H4 (cell line): ENCODE results near the gene ACP4. TPM values are rescaled to one million over a fixed set of nuclear protein-coding genes. Genes with fewer than 3 reads are reported as not detected.
"Not testable (repeated sequence)": the region's sequence is repeated elsewhere in the genome, so short reads cannot be mapped to it uniquely, and the experiment has no call there.

Source experiments
- DNase-seq: peaks from one replicate; pipeline ENCODE4 v3.0.0-alpha.2; 2015; ENCODE audit warnings: low spot score
- total RNA-seq: library from RNA; depleted of rRNA; stranded (reverse); fragments of >200 nt; shearing (Covaris generic); gene quantifications from 2 replicates; pipeline ENCODE4 v1.2.3, GENCODE V29; 2014; rRNA removed

The ACP4 gene
- total RNA-seq: not detected in 2 replicates

- no peak for DNase-seq
These were observed at the start of gene ACP4 for GRCh38 chr19:50790396-50790795. ACP4 (plus strand) TSS chr19:50790415; CDS start chr19:50790415, 0 bp downstream.

DNA sequence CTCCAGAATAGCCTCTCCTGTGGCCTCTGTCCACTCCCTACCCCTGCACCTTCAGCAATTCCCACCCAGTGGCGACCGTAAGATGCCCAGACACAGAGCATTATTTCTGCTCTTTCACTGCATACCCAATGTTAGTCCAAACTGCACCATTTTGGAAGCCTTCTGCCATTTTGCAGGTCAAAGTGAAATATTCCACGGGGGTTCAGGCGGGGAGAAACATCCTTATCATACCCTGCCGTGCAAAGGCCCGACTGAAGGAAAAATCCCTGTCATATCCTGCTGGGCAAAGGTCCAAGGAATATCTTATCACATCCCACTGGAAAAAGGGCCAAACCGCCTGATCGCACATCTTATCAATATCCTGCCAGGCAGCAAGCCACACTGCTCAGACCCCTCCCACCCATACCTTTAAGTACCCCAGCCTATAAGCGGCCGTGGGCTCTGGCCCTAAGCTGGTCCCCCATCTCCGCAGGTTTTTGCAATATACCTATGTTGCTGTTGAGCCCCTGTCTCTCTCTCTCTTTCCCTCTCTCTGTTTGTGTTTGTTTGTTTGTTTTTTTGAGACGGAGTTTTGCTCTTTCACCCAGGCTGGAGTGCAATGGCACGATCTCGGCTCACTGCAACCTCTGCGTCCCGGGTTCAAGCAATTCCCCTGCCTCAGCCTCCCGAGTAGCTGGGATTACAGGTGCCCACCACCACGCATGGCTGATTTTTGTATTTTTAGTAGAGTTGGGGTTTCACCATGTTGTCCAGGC is 48.9 kb upstream of the ACP4 start:
- DNase-seq: no peak

DNA sequence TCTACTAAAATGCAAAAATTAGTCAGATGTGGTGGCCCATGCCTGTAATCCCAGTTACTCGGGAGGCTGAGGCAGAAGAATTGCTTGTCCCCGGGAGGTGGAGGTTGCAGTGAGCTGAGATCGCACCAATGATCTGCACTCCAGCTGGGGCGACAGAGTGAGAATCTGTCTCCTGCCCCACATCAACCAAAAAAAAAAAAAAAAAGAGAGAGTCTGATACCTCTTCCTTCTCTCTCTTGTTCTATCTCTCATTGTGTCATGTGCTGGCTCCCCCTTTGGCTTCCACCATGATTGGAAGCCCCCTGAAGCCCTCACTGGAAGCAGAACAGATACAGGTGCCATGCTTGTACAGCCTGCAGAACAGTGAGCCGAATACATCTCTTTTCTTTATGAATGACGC is 46.7 kb upstream of the ACP4 start:
- no peak for DNase-seq

GRCh38 chr19:50745221-50745620 is 45.0 kb upstream of the ACP4 start:
- no peak for DNase-seq

- not testable (repeated sequence) for DNase-seq
These were observed 43.1 kb upstream of the ACP4 start for GRCh38 chr19:50747141-50747540.

DNA sequence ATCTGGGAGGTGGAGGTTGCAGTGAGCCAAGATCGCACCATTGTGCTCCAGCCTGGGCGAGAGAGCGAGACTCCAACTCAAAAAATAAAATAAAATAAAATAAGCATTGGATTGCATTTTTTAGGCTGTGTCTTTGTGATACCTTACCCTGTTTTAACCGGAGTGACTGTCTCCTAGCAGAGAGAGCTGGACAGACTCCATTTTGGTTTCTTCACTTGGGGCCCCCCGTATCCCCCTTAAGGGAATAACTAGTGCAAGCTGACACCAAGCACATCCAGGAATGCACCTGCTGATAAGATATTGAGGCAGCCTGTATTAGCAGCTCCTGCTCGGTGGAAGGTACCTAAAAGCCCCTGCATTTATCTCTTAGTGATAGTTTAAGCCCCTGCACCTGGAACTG is 40.7 kb upstream of the ACP4 start:
- DNase-seq: no peak

DNA sequence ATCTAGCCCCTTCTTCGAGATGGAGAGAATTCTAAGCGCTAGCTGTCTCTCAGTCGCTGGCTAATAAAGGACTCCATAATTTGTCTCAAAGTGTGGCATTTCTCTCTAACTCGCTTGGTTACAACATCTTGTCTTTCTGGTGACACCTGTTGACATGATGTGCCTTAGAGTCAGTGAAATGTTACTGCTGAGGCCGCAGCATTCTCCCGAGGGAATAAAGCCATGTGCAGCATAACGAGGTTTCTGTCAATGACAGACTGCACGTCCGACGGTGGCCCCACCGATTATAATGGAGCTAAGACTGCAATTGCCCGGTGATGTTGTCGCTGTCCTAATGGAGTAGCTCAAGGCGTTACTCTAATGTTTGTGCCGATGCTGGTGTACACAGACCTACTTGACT is 40.2 kb upstream of the ACP4 start:
- no peak for DNase-seq

DNA sequence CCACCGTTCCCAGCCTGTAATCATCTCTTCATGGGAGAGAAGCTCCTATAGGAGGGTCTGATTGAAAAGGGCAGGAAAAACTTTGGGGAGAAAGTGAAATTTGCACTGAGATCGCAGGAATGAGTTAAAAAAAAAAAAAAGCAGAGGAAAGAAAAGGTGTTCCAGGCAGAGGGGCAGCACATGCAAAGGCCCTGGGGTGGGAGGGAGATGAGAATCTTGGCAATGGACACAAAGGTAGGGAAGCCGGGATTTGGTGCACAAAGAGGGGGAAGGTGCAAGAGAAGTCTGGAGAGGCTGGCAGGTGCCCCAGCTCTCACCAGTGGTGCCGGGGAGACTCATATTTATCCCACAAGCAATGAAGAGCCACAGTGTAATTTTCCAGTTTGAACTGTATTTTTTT is 36.3 kb upstream of the ACP4 start:
- DNase-seq: no peak

DNA sequence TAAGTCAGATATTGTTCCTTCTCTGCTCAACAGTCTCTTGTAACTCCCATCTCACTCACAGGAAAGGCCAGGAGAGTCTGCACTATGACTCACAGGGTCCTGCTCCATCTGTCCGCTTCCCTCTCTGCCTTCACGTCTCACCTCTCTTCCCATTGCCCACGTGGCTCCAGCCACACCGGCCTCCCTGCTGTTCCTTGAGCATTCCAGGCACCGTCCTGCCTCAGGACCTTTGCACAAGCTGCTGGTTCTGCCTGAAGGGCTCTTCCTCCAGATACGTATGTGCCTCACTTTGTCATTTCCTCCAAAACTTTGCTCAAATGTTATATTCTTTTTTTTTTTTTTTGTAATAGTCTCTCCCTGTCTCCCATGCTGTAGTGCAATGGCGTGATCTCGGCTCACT is 34.0 kb upstream of the ACP4 start:
- not testable (repeated sequence) for DNase-seq

DNA sequence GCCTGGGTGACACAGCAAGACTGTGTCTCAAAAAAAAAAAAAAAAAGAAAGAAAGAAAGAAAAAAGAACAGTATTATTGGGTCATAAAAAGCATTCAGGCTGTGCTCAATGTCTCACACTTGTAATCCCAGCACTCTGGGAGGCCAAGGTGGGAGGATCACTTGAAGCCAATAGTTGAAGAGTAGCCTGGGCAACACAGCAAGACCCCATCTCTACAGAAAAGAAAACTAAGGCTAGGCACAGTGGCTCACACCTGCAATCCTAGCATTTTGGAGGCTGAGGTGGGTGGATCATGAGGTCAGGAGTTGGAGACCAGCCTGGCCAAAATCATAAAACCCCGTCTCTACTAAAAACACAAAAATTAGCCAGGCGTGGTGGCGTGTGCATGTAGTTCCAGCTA is 32.6 kb upstream of the ACP4 start:
- DNase-seq: not testable (repeated sequence)

DNA sequence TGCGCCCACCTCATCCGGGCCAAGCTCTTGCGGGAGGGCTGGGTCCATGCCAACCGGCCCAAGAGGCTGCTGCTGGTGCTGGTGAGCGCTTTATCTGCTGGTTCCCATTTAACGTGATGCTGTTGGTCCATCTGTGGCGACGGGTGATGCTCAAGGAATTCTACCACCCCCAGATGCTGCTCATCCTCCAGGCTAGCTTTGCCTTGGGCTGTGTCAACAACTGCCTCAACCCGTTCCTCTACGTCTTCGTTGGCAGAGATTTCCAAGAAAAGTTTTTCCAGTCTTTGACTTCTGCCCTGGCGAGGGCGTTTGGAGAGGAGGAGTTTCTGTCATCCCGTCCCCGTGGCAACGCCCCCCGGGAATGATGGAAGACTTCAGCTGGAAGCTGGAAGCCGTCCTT is 31.1 kb upstream of the ACP4 start:
- not testable (repeated sequence) for DNase-seq

DNA sequence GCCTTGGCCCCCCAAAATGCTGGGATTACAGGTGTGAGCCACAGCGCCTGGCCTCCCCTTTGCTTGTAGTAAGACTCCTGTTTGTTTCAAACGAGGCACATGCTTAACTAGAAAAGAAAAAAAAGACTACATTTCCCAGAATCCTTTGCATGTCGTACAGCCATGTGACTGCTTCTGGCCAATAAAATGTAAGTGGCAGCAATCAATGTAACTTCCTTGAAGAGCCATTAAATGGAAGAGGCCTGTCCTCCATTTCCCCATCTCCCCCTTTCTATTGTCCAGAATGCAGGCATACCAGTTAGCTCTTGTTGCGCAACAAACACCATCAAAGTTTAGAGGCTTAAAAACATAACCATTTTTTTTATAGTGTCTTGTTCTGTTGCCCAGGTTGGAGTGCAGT is 30.3 kb upstream of the ACP4 start:
- peak; percentile 63 for DNase-seq

- not testable (repeated sequence) for DNase-seq
These were observed 28.7 kb upstream of the ACP4 start for GRCh38 chr19:50761501-50761900.

DNA sequence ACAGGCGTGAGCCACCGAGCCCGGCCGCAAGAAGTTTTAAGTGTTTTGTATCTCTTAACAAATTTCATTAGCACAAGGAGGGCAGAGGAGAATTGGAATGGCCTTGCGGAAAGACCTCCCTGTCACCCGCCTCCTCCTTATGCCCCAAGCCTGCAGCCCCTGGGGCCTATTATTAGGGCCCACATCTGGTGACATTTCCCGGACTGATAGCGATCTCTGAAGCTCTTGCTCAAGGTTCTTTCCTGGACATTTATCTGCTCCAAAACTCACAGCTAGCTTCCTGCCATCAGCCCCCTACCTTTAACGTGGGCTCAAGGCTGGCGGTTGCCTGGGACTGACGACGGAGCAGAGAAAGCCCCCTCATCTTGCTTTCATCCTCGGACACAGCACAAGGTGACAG is 26.7 kb upstream of the ACP4 start:
- DNase-seq: not testable (repeated sequence)

DNA sequence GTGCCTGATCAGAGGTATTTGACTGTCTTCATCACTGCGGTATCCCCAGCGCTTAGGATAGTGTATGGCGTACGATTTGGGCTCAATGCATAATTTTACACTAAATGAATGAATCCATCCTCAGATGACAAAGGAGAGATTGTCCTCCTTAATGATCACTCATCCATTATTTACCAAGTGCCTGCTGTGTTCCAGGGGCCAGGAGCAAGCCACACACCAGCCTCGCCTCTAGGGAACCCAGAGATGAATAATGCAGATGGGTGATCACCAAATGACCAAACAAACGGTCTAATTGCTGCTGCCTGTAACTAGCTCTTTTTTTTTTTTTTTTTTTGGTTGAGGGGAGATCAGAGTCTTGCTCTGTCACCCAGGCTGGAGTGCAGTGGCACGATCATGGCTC is 25.8 kb upstream of the ACP4 start:
- DNase-seq: no peak

- DNase-seq: not testable (repeated sequence)
These were observed 23.5 kb upstream of the ACP4 start for GRCh38 chr19:50766746-50767145.

GRCh38 chr19:50767263-50767662 is 23.0 kb upstream of the ACP4 start:
- DNase-seq: not testable (repeated sequence)

GRCh38 chr19:50768277-50768676 is 21.9 kb upstream of the ACP4 start:
- no peak for DNase-seq

GRCh38 chr19:50770164-50770563 is 20.1 kb upstream of the ACP4 start, which contains the start of gene GPR32:
GPR32 (plus strand) TSS chr19:50770464; CDS start chr19:50770601, 137 bp downstream.
- DNase-seq: not testable (repeated sequence)

GRCh38 chr19:50770888-50771287 is 19.3 kb upstream of the ACP4 start:
- DNase-seq: no peak

DNA sequence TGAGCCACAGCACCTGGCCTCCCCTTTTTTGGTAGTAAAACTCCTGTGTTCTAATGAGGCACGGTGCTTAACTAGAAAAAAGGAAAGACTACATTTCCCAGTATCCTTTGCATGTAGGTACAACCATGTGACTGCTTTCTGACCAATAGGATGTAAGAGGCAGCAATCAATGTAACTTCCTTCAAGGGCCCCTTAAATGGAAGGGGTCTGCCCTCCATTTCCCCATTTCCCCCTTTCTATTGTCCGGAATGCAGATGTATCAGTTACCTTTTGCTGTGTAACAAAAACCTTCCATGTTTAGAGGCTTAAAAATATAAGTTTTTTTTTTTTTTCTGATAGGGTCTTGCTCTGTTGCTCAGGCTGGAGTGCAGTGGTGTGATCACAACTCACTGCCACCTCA is 17.7 kb upstream of the ACP4 start:
- DNase-seq: no peak

- not testable (repeated sequence) for DNase-seq
These were observed 17.3 kb upstream of the ACP4 start for GRCh38 chr19:50772912-50773311.

GRCh38 chr19:50773454-50773853 is 16.8 kb upstream of the ACP4 start:
- DNase-seq: not testable (repeated sequence)

DNA sequence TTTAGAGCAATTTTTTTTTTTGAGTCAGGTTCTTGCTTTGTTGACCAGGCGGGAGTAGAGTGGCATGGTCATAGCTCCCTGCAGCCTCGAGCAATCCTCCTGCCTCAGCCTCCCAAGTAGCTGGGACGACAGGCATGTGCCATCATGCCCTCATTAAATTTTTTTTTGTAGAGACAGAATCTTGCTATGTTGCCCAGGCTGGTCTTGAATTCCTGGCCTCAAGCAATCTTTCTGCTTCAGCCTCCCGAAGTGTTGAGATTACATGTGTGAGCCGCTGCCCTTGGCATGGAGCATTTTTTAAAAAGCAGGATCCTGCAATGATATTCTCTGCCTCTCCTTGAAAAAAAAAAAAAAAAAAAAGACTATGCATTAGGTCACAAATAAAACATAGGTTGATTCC is 14.1 kb upstream of the ACP4 start:
- DNase-seq: no peak
